Neural progenitor cell (in vitro differentiated cells): Measurements from ENCODE around the gene AASDH. TPM values are rescaled to one million over a fixed set of nuclear protein-coding genes. Genes with fewer than 3 reads are reported as not detected.

Experiments used
- DNase-seq: peaks from one replicate; pipeline ENCODE4 v3.0.0-alpha.2; 2016; ENCODE audit warnings: low spot score
- H2AFZ ChIP-seq: fragments of 200-600 bp; sonication (generic); replicated peaks from 2 replicates; pipeline ENCODE4 v1.6.1; 2016; ENCODE audit warnings: antibody characterized with exemption
- H3F3A ChIP-seq: fragments of 200-600 bp; sonication (generic); 2 replicates; pipeline ENCODE4 v1.6.1; 2016; ENCODE audit warnings: antibody characterized with exemption, low read depth
- H3K27ac ChIP-seq: fragments of 200-600 bp; sonication (generic); 2 replicates; pipeline ENCODE4 v1.5.1; 2016; ENCODE audit warnings: mild to moderate bottlenecking
- H3K27me3 ChIP-seq: fragments of 200-600 bp; sonication (generic); 2 replicates; pipeline ENCODE4 v1.6.1; 2016; ENCODE audit warnings: mild to moderate bottlenecking, moderate library complexity
- H3K36me3 ChIP-seq: fragments of 200-600 bp; sonication (generic); 2 replicates; pipeline ENCODE4 v1.5.1; 2016
- H3K4me1 ChIP-seq: fragments of 200-600 bp; sonication (generic); 2 replicates; pipeline ENCODE4 v1.6.1; 2016; ENCODE audit warnings: mixed run types
- H3K4me2 ChIP-seq: fragments of 200-600 bp; sonication (generic); 2 replicates; pipeline ENCODE4 v1.6.1; 2016
- H3K4me3 ChIP-seq: fragments of 200-600 bp; sonication (generic); 2 replicates; pipeline ENCODE4 v1.5.1; 2016
- H3K79me2 ChIP-seq: fragments of 200-600 bp; sonication (generic); 2 replicates; pipeline ENCODE4 v1.6.1; 2016; ENCODE audit warnings: low read depth
- H3K9ac ChIP-seq: fragments of 200-600 bp; sonication (generic); 2 replicates; pipeline ENCODE4 v1.6.1; 2016
- H3K9me3 ChIP-seq: fragments of 200-600 bp; sonication (generic); 2 replicates; pipeline ENCODE4 v1.5.1; 2016; ENCODE audit warnings: low read depth
- H4K20me1 ChIP-seq: fragments of 200-600 bp; sonication (generic); 2 replicates; pipeline ENCODE4 v1.6.1; 2016; ENCODE audit warnings: low read depth
- H3K27ac Mint-ChIP-seq: 3 replicates; pipeline ENCODE4 v1.8.0; 2021; ENCODE audit warnings: mixed read lengths
- H3K27me3 Mint-ChIP-seq: 2 replicates; pipeline ENCODE4 v1.8.0; 2022; ENCODE audit warnings: low read depth, mild to moderate bottlenecking, inconsistent platforms, moderate library complexity, mixed read lengths; ENCODE audit not compliant: insufficient read depth
- H3K36me3 Mint-ChIP-seq: 3 replicates; pipeline ENCODE4 v1.8.0; 2021; ENCODE audit warnings: mixed read lengths
- H3K4me1 Mint-ChIP-seq: 3 replicates; pipeline ENCODE4 v1.8.0; 2021; ENCODE audit warnings: mixed read lengths
- H3K4me3 Mint-ChIP-seq: 3 replicates; pipeline ENCODE4 v1.8.0; 2021; ENCODE audit warnings: mild to moderate bottlenecking, moderate library complexity, mixed read lengths
- H3K9me3 Mint-ChIP-seq: 3 replicates; pipeline ENCODE4 v1.8.0; 2020; ENCODE audit warnings: mixed read lengths
- CTCF ChIP-seq: fragments of 200-600 bp; sonication (generic); IDR thresholded peaks from 2 replicates; pipeline ENCODE4 v1.5.1; 2017; ENCODE audit warnings: antibody characterized with exemption, mild to moderate bottlenecking
- EZH2 ChIP-seq: fragments of 200-600 bp; sonication (generic); IDR thresholded peaks from 2 replicates; pipeline ENCODE4 v1.6.1; 2017; ENCODE audit warnings: antibody characterized with exemption, mild to moderate bottlenecking, moderate library complexity
- EZH2phosphoT487 ChIP-seq: fragments of 200-600 bp; sonication (generic); IDR thresholded peaks from 2 replicates; pipeline ENCODE4 v1.6.1; 2017; ENCODE audit warnings: antibody characterized with exemption
- total RNA-seq: library from RNA; depleted of rRNA; stranded (reverse); fragments of >200 nt; gene quantifications from 2 replicates; pipeline ENCODE4 v1.2.3, GENCODE V29; 2015; ENCODE audit warnings: low replicate concordance

AASDH gene
- total RNA-seq = 21.9 and 33.1 TPM in 2 replicates

- Histone ChIP-seq H3K9ac (peak within 1 kb of the TSS; percentile 81), H3K79me2 (peaks cover 51% of the 10 kb centered on the region), H3K27me3 (no peaks in the 10 kb centered on the region), H3K9me3 (no peaks in the 10 kb centered on the region), H3K4me2 (peak within 1 kb of the TSS; percentile 91), H3K27ac (peak within 1 kb of the TSS; percentile 98), H3K4me3 (peak within 1 kb of the TSS; percentile 93), H3K36me3 (peaks cover under 1% of the 10 kb centered on the region), H4K20me1 (no peaks in the 10 kb centered on the region), H3F3A (peaks cover 17% of the 10 kb centered on the region), H3K4me1 (peaks cover 12% of the 10 kb centered on the region), H2AFZ (peak within 1 kb of the TSS; percentile 90)
- Mint-ChIP-seq H3K9me3 (no peaks in the 10 kb centered on the region), H3K4me1 (peaks cover 22% of the 10 kb centered on the region), H3K4me3 (peak within 1 kb of the TSS; percentile 88), H3K27me3 (peaks cover 5% of the 10 kb centered on the region), H3K27ac (peak within 1 kb of the TSS; percentile 93), H3K36me3 (no peaks in the 10 kb centered on the region)
- peak; percentile 97 for DNase-seq
- TF ChIP-seq EZH2 (no peak), EZH2phosphoT487 (no peak), CTCF (no peak)
Observed at GRCh38 chr4:56387023-56388001, at the start of gene AASDH. Gene AASDH (minus strand): TSS chr4:56387491. CDS start chr4:56384299, 3,192 bp downstream.

- Histone ChIP-seq H3K9me3 (no peaks in the 10 kb centered on the region), H2AFZ (peak within 1 kb of the TSS; percentile 60), H3K79me2 (peaks cover 93% of the 10 kb centered on the region), H3K4me3 (peak within 1 kb of the TSS; percentile 82), H4K20me1 (peaks cover 27% of the 10 kb centered on the region), H3F3A (peaks cover 27% of the 10 kb centered on the region), H3K4me2 (peak within 1 kb of the TSS; percentile 90), H3K27me3 (no peaks in the 10 kb centered on the region), H3K4me1 (peaks cover 28% of the 10 kb centered on the region), H3K27ac (peak within 1 kb of the TSS; percentile 82), H3K36me3 (no peaks in the 10 kb centered on the region), H3K9ac (peak within 1 kb of the TSS; percentile 67)
- peak within 1 kb of the TSS; percentile 88 for H3K27ac Mint-ChIP-seq
- peaks cover 25% of the 10 kb centered on the region for H3K4me1 Mint-ChIP-seq
- peak within 1 kb of the TSS; percentile 98 for H3K4me3 Mint-ChIP-seq
- peak; percentile 99 for DNase-seq
- peaks cover 8% of the 10 kb centered on the region for H3K36me3 Mint-ChIP-seq
- H3K9me3 Mint-ChIP-seq = no peaks in the 10 kb centered on the region
- H3K27me3 Mint-ChIP-seq = peaks cover 5% of the 10 kb centered on the region
- TF ChIP-seq EZH2phosphoT487 (no peak), CTCF (peak; percentile 37), EZH2 (peak; percentile 31)
Observed at GRCh38 chr4:56435140-56435926, 48.0 kb upstream of the AASDH start, which contains the start of gene PPAT. Gene PPAT (minus strand): TSS chr4:56435615. CDS start chr4:56435477, 138 bp downstream.

- Mint-ChIP-seq H3K36me3 (peaks cover 7% of the 10 kb centered on the region), H3K4me3 (peak overlapping the region; percentile 98), H3K9me3 (no peaks in the 10 kb centered on the region), H3K27me3 (peaks cover 5% of the 10 kb centered on the region), H3K27ac (peak overlapping the region; percentile 27), H3K4me1 (peaks cover 21% of the 10 kb centered on the region)
- H3K27ac ChIP-seq = peak overlapping the region; percentile 82
- peak overlapping the region; percentile 90 for H3K4me2 ChIP-seq
- H3K79me2 ChIP-seq = peaks cover 93% of the 10 kb centered on the region
- peaks cover 23% of the 10 kb centered on the region for H3F3A ChIP-seq
- H3K9ac ChIP-seq = peak overlapping the region; percentile 29
- no peaks in the 10 kb centered on the region for H3K27me3 ChIP-seq
- H3K36me3 ChIP-seq = no peaks in the 10 kb centered on the region
- H4K20me1 ChIP-seq = peaks cover 25% of the 10 kb centered on the region
- peaks cover 22% of the 10 kb centered on the region for H3K4me1 ChIP-seq
- peak; percentile 76 for DNase-seq
- H3K9me3 ChIP-seq = no peaks in the 10 kb centered on the region
- H3K4me3 ChIP-seq = peak overlapping the region; percentile 82
- no peak for TF ChIP-seq EZH2
- TF ChIP-seq EZH2phosphoT487 = no peak
- TF ChIP-seq CTCF = no peak
- peak overlapping the region; percentile 28 for H2AFZ ChIP-seq
Observed at GRCh38 chr4:56434599-56435139, 47.4 kb upstream of the AASDH start.
